Activated T-cell treated with anti-CD3 and anti-CD28 coated beads for 24 hours (primary cell): ENCODE results near the gene GLG1.
A peak's percentile ranks its signal among the peaks of the same experiment; 100 is the strongest.
"Not testable (repeated sequence)": the region's sequence is repeated elsewhere in the genome, so short reads cannot be mapped to it uniquely, and the experiment has no call there.

Experiments
- DNase-seq: peaks from one replicate; pipeline ENCODE4 v3.0.0-alpha.2; 2020; ENCODE audit warnings: low read depth

GLG1 gene

DNA sequence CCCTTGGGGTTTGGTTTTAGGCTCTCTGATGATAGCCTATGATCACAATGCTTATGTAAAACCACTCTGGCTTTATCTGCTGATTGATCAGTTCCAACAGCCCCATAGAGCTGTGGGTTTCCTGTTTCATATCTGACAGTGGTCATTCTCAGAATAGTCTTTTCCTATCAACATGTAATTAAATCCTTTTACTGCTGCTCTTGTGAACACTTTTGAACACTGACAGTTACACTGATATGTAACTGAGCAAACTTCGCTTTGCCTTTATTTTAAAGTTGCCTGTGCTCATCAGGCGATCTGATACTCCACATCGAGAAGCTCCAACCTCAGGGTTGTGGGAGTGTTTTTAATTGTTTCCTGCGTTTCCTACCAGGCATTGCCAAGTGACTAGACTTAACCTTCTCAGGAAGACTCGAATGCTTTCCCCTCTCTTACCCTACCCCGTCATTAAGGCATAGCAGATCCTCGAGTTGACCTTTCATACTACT is 168.4 kb downstream of the GLG1 start:
- DNase-seq = no peak

DNA sequence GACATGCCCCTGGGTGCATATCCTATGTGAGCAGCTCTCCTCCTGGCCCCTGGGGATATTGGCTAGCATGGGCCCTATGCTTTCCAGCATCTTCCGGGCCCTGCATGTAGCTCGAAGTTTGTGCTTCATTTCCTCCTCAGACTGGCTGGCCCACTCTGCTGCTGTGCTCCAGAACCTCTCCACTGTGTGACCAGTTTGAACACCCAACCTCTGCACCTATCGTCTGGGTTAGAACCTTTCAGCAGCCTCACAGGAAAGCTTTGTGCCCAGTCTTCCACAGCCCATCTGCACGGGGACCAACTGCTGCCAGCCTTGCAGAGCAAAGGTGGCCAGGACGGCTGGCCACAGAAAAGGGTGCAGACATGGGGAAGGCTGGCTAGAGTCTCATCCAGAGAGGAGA is 175.4 kb downstream of the GLG1 start:
- no peak for DNase-seq

GRCh38 chr16:74430036-74430712 is 176.7 kb downstream of the GLG1 start:
- peak; percentile 16 for DNase-seq

DNA sequence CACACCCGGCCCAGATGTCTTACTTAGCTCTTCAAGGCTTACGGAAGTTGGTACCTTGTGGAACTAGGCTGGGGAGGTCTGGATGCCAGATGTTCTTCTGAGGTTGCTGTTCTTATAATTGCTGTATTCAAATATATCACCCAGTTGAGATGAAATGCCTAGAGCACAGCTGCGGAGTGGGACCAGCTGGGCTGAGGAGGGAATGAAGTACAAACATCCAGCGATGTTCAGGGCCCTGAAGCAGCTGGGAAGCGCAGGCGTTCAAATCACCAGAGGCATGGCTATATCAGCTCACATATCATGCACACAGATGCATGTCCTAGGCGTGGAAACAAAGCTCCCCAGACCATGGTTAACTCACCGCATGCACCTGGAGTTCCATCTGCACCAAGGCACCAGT is 178.4 kb downstream of the GLG1 start:
- not testable (repeated sequence) for DNase-seq

GRCh38 chr16:74425751-74426150 is 181.2 kb downstream of the GLG1 start:
- not testable (repeated sequence) for DNase-seq

DNA sequence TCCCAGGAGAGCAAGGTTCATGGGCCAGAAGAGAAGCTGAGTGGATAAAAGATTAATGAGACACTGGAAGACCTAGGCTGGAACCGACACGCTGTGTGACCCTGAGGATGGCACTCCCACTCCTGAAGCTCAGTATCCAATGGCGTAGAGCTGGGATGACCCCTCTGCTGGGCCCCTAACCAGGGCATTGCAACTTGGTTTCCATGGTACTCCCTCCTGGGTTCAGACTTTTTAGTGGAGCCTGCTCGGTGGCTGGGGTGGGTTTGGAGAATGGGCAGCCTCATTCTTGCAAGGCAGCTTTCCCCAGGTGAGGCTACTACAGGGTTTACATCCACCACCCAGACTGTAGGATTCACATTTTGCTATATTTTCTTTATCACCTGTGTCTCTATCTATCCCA is 183.2 kb downstream of the GLG1 start:
- not testable (repeated sequence) for DNase-seq

DNA sequence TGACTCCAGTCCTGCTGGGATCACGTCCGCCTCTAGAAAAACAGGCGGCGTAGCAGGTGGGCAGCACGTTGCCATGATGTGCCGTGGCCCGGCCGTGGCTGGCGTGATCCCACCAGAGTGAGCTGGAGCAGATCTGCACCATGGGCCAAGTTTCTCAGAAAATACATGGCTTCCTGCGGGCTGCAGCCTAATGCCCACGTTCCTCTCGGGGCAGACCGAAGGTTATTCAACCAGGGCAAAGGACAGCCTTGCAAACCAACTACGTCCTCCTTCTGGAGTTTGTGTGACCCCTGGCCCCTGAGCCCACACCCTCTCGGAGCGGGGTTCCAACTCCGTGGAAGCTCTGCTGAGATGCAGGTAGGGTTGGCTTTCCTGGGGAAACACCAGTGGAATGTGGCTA is 184.8 kb downstream of the GLG1 start:
- DNase-seq = not testable (repeated sequence)

DNA sequence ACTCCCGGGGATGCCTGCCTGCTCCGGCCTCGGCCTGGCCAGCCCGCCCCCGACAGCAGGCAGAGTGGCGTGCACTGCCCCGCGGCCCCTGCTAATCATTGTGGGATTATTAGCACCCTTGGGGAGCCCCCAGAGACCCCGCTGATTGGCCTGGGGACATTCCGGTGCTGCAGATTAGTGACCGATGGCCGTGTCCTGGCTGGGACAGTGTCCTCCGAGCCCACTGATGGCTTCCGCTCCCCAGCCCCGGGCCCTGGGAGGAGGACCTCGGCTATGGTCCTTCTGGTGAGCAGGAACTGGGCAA is 185.5 kb downstream of the GLG1 start:
- not testable (repeated sequence) for DNase-seq

GRCh38 chr16:74420612-74421481 is 186.1 kb downstream of the GLG1 start, which contains the start of gene CLEC18B:
Gene CLEC18B (minus strand): TSS chr16:74421478. CDS start chr16:74421270, 208 bp downstream.
- not testable (repeated sequence) for DNase-seq

DNA sequence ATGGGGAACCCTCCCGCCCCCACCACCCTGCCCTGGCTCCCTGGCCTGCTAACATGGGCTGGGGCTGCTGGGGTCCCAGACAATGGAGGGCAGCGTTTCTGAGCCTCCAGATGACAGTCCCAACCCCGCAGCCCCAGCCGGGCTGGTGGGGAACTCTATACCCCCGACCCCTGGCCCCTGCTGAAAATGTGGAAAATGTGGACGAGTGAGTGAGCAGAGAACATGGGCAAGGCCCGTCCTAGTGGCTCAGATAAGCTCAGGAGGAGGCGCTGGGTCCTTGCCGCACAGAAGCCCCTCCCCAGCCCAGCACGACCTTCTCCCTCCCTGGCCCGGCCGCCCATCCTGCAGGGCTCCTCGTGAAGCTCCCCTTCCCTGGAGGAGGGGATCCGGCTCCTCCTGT is 187.1 kb downstream of the GLG1 start:
- not testable (repeated sequence) for DNase-seq

DNA sequence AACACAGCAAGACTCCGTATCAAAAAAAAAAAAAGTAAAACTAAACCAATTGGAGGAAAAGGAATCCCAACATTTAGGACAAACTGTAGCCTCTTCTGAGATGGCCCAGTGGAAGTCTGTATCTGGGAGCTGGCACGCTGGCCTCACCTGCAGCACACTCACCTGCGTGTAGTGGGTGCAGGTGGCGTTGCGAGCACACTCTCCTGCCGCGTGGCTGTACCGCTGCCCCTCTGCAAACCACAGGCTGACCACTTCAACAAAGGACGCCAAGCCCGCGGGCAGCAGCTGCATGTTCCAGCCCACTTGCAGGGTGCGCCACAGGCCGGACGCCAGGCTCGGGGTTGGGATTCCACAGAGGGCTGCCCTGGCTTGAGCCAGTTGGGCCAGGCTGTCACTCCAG is 189.0 kb downstream of the GLG1 start:
- DNase-seq = not testable (repeated sequence)

DNA sequence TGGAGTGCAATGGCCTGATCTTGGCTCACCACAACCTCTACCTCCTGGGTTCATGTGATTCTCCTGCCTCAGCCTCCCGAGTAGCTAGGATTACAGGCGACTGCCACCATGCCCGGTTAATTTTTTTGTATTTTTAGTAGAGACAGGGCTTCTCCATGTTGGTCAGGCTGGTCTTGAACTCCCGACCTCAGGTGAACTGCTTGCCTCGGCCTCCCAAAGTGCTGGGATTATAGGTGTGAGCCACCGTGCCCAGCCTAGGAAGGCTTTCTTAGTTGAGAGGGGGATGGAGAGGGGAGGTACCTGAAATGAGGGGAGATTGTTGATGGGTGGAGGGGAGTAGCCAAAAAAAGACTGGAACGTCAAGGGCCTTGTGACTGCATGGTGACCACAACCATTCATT is 193.0 kb downstream of the GLG1 start:
- DNase-seq = not testable (repeated sequence)

DNA sequence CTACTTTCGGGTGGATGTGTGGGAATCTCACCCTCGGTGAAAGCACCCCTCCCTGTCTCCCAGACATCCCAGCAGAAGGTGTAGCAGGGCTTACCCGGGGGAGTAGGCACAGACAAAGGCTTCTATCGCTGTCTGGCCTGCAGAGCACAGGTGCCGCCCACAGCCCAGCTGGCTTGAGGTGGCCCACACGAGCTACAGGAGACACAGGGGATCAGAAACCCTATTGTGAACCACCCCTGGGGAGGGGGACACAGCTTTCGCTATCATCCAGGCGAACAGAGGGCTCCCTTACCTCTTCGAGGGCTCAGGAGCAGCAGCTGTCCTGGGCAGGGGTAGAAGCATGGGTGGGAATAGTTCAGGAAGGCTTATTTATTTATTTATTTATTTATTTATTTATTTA is 193.4 kb downstream of the GLG1 start:
- not testable (repeated sequence) for DNase-seq

GRCh38 chr16:74412775-74413390 is 194.0 kb downstream of the GLG1 start:
- not testable (repeated sequence) for DNase-seq

DNA sequence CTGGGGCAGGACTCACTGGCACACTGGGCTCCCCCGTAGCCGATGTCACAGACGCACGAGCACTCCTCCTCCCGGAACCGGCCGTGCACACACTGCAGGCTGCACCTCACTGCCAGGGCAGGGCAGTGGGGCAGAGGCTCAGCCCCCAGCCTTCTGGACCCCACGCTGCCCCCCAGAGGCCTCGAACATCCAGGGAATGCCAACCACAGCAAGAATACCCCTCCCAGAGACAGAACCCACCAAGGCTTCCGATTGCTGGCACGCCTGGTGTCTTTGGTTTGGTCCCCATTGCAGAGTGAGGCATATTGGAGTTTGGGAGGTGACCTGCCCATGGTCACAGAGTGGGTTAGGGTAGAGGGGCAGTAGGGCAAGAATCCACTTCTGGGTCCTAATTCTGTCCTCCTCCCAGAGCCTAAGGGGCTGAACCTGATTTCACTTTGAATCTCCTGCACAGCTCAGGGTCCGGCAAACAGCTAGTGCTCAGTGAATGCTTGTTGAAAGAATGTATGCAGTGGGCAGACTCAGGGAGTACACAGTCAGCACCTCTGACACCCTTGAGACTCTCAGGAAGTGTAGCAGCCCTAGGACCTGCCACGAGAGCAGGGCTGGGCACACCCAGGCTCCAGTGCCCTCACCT is 194.7 kb downstream of the GLG1 start:
- DNase-seq = not testable (repeated sequence)

GRCh38 chr16:74410981-74411380 is 195.9 kb downstream of the GLG1 start:
- not testable (repeated sequence) for DNase-seq

- DNase-seq = not testable (repeated sequence)
Observed at GRCh38 chr16:74410057-74410957, 196.6 kb downstream of the GLG1 start.

- DNase-seq = not testable (repeated sequence)
Observed at GRCh38 chr16:74409185-74409981, 197.5 kb downstream of the GLG1 start.

GRCh38 chr16:74407362-74407705 is 199.6 kb downstream of the GLG1 start:
- DNase-seq = not testable (repeated sequence)

GRCh38 chr16:74406600-74407361 is 200.1 kb downstream of the GLG1 start:
- not testable (repeated sequence) for DNase-seq
